ENCODE data around the gene OGN.

OGN gene

DNA sequence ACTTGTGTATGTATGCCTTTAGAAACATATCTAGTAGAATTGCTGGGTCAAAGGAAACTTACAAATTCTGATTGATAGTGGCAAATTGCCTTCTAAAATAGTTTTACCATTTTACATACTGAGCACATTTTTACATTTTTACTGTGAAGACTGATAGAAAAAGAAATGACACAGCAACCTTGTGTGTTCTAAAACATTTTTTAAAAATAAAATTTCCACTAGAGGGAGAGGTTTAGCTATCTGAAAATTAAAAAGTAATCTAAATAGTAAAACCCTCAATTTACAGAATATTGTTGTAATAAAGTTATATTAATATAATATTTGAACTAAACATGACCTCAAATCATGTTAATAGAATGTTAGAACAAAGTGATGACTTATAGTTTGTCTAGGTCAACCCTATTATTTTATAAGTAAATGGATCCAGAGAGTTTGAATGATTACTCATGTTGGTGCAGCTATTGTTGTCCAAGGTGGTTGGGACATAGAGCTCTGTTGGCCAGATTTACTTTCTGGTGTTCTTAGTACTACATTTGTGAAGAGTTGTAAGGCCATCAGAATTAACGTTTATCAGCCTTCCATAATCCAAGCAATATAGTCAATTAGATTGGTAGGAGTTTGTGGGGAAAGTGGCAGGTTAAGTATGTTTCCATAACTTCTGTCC is 61.4 kb downstream of the OGN start:
- no peak for DNase-seq

DNA sequence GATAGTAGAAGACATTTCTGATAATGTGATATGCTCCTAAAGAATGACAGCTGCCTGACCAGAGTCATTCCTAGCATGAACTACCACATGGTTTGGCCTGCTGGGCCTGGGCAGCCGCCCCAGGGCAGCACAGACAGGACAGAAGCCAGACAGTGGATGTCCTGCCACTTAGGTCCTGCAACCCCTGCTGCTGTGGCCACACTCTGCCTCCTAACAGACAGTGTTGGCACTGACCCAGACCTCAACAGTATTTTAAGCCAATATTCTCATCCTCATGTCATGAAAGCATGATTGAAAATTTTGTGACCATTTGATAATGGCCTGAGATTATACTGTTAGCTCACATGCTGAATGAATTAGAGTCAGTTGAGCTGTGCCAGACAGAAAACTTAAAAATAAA is 62.8 kb downstream of the OGN start:
- DNase-seq, result no peak

DNA sequence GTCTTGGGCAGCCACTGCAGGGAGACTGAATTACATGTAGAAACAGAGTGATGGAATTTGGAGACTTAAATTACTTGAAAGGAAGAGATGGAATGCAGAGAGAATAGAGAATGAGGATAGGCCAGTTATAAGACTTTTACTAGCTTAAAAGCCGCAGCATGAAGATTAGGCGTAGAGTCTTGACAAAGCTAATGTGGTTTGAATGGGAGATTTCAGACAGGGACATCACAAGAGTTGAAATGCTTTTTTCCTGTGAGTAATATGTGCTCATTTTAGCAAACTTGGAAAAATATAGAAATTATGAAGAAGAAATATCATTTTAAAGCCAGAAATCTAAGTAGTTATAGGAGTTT is 71.1 kb downstream of the OGN start:
- DNase-seq, result no peak

Data from CD4-positive, alpha-beta T cell treated with Interleukin-21 for 1 hour (primary cell).